OCI-LY7 (cell line): Measurements from ENCODE around the gene SLC19A3.
"Not testable (repeated sequence)": the region's sequence is repeated elsewhere in the genome, so short reads cannot be mapped to it uniquely, and the experiment has no call there.

Experiments
- CTCF ChIP-seq: fragments of 200-600 bp; sonication (generic); conservative IDR thresholded peaks from 2 replicates; pipeline ENCODE4 v1.5.1; 2014; ENCODE audit warnings: mild to moderate bottlenecking, antibody characterized with exemption, low read length, moderate library complexity, mixed read lengths
- EZH2phosphoT487 ChIP-seq: fragments of 200-600 bp; sonication (generic); IDR thresholded peaks from 2 replicates; pipeline ENCODE4 v1.6.1; 2018; ENCODE audit warnings: low read depth, borderline replicate concordance, mild to moderate bottlenecking, mixed run types, antibody characterized with exemption, low read length, moderate library complexity, mixed read lengths

DNA sequence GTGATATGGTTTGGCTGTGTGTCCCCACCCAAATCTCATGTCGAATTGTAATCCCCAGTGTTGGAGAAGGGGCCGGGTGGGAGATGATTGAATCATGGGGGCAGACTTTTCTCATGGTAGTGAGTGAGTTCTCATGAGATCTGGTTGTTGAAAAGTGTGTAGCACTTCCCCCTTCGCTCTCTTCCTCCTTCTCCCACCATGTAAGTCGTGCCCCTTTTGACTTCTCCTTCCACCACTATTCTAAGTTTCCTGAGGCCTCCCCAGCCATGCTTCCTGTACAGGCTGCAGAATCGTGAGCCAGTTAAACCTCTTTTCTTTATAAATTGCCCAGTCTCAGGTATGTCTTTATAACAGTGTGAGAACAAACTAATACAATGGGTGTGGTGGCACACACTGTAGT lies 44.2 kb downstream of the SLC19A3 start:
- TF ChIP-seq CTCF, EZH2phosphoT487: not testable (repeated sequence)
